GM18519 (cell line): ENCODE data around the gene UNC5B.

Experiments used
- ATAC-seq: cut with Tn5 transposase; IDR thresholded peaks from one replicate; pipeline ENCODE4 v1.9.1; 2021; ENCODE audit warnings: mild to moderate bottlenecking, moderate library complexity; ENCODE audit not compliant: unreplicated experiment, low FRiP score

UNC5B gene

DNA sequence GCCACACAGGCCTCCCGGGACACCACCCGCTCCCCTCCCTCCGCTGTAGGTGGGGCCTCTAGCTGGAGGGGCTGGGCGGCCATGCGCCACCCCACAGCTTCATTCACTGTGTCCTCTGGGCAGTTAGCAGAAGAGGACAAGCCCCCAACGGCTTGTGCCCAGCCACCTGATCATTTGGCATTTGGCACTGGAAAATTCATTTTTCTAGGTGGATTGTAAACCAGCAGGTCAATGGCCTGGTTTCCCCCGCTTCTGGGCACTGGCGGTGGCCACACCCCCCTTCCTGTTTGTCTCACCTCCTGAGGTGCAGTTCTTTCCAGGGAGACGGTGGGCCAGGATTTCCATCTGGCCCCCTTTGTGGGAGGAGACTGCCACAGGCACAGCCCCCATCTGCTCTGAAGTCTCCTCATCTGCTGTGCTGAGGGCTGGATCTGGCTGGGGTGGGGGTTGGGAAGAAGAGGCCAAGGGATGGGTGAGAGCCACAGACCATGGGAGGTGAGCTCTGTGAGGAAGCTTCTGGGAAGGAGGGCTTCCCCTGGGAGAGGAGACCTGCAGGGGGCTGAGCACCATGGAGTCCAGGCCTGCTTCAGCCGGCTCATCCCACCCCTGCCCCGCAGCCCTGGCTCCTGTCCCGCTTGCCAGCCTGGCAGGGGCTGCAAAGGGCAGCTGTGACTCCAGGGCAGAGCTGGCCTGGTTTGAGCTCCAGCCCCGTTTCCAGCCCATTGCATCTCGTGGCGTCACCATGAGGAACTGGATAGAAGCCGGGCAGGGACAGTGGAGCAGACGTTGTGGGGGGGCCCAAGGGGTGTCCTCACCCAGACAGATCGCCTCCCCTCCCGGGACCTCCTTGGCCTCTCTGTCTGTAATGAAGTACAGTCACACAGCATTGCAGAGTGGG lies 66.6 kb downstream of the UNC5B start:
- no peak for ATAC-seq

- no peak for ATAC-seq
These were observed 67.3 kb downstream of the UNC5B start for GRCh38 chr10:71279590-71280170.

- ATAC-seq: no peak
These were observed 67.8 kb downstream of the UNC5B start for GRCh38 chr10:71280216-71280615.

- ATAC-seq: no peak
These were observed 68.5 kb downstream of the UNC5B start for GRCh38 chr10:71280825-71281224.

DNA sequence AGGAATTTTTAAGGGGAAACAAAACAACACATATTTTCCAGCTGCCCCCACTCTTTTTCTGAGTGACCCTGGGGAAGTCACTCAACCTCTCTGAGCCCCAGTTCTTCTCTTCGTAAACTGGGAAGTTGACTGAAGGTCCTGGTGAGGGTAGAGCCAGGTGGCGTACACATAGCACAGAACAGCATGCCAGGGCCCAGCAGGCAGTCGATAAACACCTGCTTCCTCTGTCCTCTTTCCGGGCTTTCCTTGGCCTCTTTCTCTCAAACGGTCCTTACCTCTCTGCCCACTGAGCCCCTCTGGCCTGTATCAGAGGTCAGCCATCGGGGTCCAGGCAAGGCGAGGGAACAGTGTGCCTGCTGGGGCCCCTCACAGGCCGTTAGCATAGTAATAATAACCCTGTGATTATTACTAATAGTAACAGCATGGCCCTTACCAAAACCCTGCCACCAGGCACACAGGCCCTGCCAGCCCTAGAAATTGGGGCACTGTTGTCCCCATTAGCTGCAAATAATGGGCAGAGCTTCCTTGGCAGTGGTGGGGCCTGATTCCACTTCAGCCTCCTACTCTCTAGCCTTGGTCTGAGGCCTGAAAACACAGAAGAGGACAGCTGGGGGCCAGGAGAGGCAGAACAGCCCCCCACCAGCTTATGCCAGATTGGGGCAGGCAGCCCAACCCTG lies 69.4 kb downstream of the UNC5B start:
- ATAC-seq: no peak

DNA sequence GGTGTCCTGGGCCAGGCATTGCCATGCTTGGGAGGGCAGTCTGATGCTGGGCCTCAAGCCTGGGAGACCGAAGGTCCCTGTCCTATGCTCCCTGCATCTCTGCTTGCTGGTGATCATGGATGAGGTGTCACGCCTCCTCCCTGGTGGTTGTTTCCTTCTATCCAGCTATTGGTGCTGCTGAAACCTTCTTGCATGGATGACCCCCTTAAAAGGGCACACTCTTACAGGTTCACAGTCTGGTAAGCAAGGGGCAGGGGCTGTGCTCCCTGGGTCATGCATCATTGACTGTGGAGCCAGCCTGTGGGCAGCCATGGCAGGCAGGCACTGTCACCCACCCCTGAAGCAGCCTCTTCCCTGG lies 69.9 kb downstream of the UNC5B start:
- ATAC-seq: no peak

DNA sequence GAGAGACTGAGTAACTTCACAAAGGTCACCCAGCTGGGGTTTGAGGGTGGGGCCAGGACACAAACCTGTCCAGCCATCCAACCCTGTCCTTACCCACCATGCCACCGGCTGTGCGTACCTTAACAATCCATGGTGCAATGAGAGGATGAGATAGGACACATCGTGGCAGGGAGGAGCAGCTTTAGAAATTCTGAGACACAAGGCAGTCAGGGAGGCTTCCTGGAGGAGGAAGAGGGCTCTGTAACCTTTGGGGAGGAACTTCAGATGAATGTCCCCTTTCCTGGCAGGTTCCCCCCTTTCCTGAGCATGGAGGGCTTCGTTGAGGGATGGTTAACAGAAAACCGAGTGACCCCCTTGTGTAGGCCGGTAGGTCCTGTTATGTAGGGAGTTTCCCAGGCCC lies 71.0 kb downstream of the UNC5B start:
- ATAC-seq: no peak

DNA sequence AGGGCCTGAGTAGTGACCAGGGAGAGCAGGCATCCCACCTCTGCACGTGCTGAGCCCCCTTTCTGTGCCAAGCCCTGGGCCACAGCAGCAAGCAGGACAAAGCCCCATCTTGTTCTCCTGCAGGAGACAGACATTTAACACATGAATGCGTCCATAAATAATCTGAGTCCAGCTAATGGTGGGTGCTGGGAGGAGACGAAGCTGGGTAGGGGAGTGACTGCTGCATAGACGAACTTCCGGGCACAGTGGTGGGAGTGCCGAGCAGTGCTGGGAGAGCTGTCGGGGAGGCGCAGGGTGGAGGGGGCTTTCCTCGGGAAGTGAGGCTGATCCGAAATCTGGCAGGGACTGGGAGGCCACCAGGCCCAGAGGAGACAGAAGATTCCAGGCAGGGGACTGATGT lies 71.5 kb downstream of the UNC5B start:
- ATAC-seq: no peak

DNA sequence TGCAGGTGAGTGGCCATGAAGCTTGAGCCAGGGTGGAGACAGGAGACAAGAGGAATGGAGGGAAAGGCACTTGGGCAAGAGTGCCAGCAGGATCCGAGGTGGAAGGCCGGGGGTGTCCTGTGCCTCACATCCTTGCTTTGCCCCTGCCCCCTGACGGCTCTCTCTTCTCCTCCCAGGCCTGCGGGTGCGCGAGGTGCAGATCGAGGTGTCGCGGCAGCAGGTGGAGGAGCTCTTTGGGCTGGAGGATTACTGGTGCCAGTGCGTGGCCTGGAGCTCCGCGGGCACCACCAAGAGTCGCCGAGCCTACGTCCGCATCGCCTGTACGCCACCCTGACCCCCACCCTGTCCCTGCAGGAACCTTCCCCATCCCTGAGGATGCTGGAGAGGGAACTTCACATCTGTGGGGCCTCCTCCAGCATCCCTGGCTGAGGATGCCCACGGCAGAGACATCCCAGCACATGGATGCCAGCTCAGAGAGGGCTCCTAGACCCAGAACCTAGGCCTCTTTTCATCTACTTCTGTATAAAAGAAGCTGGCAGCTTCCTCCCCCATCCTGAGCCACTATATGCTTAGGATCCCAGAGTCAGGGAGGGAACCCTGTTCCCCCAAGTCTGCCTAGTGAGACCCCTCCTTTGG lies 72.3 kb downstream of the UNC5B start:
- ATAC-seq: no peak

GRCh38 chr10:71285180-71285545 lies 72.8 kb downstream of the UNC5B start:
- no peak for ATAC-seq

- no peak for ATAC-seq
These were observed 73.6 kb downstream of the UNC5B start for GRCh38 chr10:71285986-71286385.

DNA sequence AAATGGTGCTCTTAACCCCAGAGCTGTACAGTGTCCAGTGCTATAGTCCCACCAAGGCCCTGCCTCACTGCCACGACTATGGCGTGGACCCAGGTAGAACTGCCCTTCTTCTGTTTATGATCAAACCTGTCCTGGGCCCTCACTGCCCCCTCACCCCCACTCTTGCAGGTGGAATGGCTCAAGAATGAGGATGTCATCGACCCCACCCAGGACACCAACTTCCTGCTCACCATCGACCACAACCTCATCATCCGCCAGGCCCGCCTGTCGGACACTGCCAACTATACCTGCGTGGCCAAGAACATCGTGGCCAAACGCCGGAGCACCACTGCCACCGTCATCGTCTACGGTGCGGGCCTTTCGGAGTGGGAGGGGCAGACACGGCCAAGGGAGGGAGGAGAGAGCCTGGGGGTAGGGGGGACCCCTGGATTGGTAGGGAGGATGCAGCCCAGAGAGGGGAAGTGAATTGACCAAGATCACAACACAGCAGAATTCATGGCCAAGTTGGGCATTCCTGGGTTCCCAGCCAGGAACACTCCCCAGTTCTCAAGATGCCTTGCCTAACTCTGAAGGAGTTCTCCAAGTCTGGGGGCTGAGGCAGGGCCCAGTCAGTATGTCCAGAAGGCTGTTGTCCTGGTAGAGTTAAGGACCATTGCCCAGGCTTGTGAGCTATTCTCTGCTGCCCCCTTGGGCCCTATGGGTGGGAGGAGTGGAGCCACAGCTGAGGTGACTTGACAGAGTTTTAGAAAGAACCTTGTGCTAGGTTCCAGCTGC lies 74.3 kb downstream of the UNC5B start:
- ATAC-seq: no peak

DNA sequence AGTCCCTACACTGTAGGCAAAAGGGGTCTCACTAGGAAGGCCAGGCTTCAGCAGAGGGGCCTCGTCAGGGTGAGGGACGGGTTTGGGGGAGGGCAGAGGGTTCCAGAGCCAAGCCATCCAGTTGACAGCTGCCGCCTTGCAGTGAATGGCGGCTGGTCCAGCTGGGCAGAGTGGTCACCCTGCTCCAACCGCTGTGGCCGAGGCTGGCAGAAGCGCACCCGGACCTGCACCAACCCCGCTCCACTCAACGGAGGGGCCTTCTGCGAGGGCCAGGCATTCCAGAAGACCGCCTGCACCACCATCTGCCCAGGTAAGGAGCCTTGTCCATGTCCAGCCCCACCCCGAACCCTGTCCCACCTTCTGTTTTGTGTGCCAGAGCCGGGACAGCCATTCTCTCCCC lies 75.1 kb downstream of the UNC5B start:
- ATAC-seq: no peak

DNA sequence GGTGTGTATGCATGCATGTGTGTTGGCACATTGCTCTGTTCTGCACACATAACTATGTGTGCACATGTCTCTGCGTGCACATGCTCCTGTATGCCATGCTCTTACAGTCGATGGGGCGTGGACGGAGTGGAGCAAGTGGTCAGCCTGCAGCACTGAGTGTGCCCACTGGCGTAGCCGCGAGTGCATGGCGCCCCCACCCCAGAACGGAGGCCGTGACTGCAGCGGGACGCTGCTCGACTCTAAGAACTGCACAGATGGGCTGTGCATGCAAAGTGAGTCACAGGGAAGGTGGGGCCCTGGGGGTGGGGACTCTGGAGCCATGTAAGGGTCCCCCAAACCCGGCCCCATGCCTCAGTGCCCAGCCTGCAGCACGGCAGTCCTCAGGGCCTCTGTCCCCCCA lies 76.1 kb downstream of the UNC5B start:
- ATAC-seq: no peak

DNA sequence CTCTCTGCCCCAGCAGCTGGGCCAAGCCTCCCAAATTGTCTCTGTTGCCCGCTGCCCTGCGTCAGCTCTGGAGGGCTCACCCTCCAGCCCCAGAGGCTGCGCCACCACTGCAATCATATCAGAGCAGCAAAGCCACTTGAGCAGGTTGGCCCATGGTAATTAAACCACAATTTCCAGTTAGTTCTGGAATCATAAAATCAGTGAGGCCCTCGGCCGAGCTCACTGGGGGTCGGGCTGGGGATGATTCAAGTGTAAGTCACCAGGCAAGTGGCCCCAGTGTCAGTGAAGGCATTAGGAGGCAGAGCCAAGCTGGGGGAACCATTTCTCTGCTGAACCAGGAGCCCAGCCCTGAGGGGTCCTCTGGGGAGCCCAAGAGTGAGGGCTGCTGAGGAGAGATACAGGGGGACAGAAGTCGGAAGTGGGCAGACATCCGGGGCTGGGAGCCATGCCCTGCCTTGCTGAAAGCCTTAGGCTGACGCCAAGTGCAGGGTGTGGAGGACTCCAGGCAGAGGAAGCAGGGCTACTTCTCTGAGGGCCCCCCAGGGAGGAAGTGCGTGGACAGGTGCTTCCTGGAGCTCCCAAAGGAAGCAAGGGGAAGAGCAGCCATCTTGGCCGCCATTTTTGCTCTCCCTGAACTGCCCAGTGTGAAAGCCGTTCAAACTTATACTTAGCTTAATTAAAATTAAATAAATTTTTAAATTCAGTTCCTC lies 77.2 kb downstream of the UNC5B start:
- no peak for ATAC-seq

GRCh38 chr10:71290331-71290730 lies 78.0 kb downstream of the UNC5B start:
- ATAC-seq: no peak

DNA sequence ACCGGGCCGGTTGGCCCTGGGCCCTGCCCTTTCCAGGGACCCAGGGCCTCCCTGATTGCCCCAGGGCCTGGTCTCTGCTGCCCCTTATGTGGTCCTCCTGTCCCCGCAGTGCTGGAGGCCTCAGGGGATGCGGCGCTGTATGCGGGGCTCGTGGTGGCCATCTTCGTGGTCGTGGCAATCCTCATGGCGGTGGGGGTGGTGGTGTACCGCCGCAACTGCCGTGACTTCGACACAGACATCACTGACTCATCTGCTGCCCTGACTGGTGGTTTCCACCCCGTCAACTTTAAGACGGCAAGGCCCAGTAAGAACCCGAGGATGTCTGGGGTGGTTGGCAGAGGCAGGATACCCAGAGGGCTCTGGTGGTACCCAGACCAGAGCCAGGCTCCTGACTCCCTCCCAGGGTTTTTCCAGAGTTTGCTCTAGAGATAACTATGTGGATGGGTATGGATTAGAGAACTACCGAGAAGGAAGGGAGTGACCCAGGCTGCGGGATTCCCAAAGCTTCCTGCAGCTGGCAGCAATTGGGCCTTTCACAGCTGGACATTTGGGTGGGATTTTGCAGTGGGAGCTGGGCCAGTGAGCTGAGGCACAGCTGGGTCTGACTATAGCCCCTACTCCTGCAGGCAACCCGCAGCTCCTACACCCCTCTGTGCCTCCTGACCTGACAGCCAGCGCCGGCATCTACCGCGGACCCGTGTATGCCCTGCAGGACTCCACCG lies 78.6 kb downstream of the UNC5B start:
- ATAC-seq: no peak

DNA sequence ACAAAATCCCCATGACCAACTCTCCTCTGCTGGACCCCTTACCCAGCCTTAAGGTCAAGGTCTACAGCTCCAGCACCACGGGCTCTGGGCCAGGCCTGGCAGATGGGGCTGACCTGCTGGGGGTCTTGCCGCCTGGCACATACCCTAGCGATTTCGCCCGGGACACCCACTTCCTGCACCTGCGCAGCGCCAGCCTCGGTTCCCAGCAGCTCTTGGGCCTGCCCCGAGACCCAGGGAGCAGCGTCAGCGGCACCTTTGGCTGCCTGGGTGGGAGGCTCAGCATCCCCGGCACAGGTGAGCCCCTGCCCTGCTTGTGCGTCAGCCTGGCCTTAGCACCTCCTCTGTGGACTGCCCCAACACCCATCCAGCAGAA lies 79.1 kb downstream of the UNC5B start:
- ATAC-seq: no peak
